ENCODE measurements around the gene CDH13.

GRCh38 chr16:82616356-82616755, 10.4 kb upstream of the CDH13 start:
- TF ChIP-seq GATA2 (IDR thresholded peaks at IDR 0.05; ENCODE audit: low read depth, low read length) (no peak), GATA3 (IDR thresholded peaks at IDR 0.05; ENCODE audit: low read depth, low read length) (no peak)

Measured in SH-SY5Y (cell line).